GM23338 (cell line): ENCODE results near the gene CLPTM1L. TPM values are rescaled to one million over a fixed set of nuclear protein-coding genes. Genes with fewer than 3 reads are reported as not detected.
"Not testable (repeated sequence)": the region's sequence is repeated elsewhere in the genome, so short reads cannot be mapped to it uniquely, and the experiment has no call there.

ENCODE experiments used
- ATAC-seq: fragments of 200-7000 bp; cut with Tn5 transposase; 3 replicates; pipeline ENCODE4 v1.9.1; 2020
- DNase-seq: peaks from one replicate; pipeline ENCODE4 v3.0.0-alpha.2; 2015; ENCODE audit warnings: low spot score
- H2AFZ ChIP-seq: fragments of 200-600 bp; sonication (generic); 2 replicates; pipeline ENCODE4 v1.8.0; 2016; ENCODE audit warnings: antibody characterized with exemption, mild to moderate bottlenecking, moderate library complexity
- H3F3A ChIP-seq: fragments of 200-600 bp; sonication (generic); replicated peaks from 2 replicates; pipeline ENCODE4 v1.8.0; 2017; ENCODE audit warnings: antibody characterized with exemption, mixed run types, low read depth
- H3K27ac ChIP-seq: fragments of 200-600 bp; sonication (generic); 2 replicates; pipeline ENCODE4 v1.6.1; 2016; ENCODE audit warnings: low read depth
- H3K27me3 ChIP-seq: fragments of 200-600 bp; sonication (generic); 2 replicates; pipeline ENCODE4 v1.8.0; 2016; ENCODE audit warnings: mild to moderate bottlenecking, mixed run types, moderate library complexity; ENCODE audit not compliant: insufficient read depth
- H3K36me3 ChIP-seq: fragments of 200-600 bp; sonication (generic); 2 replicates; pipeline ENCODE4 v1.8.0; 2016; ENCODE audit warnings: mild to moderate bottlenecking; ENCODE audit not compliant: insufficient read depth
- H3K4me1 ChIP-seq: fragments of 200-600 bp; sonication (generic); 2 replicates; pipeline ENCODE4 v1.8.0; 2016; ENCODE audit warnings: mild to moderate bottlenecking, moderate library complexity; ENCODE audit not compliant: insufficient read depth
- H3K4me2 ChIP-seq: fragments of 200-600 bp; sonication (generic); 2 replicates; pipeline ENCODE4 v1.7.1; 2017; ENCODE audit warnings: mixed run types
- H3K4me3 ChIP-seq: fragments of 200-600 bp; sonication (generic); 2 replicates; pipeline ENCODE4 v1.6.1; 2016; ENCODE audit warnings: mixed run types
- H3K79me2 ChIP-seq: fragments of 200-600 bp; sonication (generic); replicated peaks from 2 replicates; pipeline ENCODE4 v1.8.0; 2017; ENCODE audit warnings: mild to moderate bottlenecking; ENCODE audit not compliant: insufficient read depth
- H3K9me2 ChIP-seq: fragments of 200-600 bp; sonication (generic); 2 replicates; pipeline ENCODE4 v1.8.0; 2017; ENCODE audit not compliant: insufficient read depth
- H4K20me1 ChIP-seq: fragments of 200-600 bp; sonication (generic); replicated peaks from 2 replicates; pipeline ENCODE4 v1.8.0; 2017; ENCODE audit warnings: mild to moderate bottlenecking; ENCODE audit not compliant: insufficient read depth
- H3K27ac Mint-ChIP-seq: 2 replicates; pipeline ENCODE4 v1.8.0; 2020; ENCODE audit warnings: inconsistent platforms, mild to moderate bottlenecking, moderate library complexity, mixed read lengths
- H3K27me3 Mint-ChIP-seq: 3 replicates; pipeline ENCODE4 v1.8.0; 2022; ENCODE audit warnings: low read depth, mild to moderate bottlenecking, moderate library complexity, mixed read lengths, inconsistent platforms; ENCODE audit not compliant: insufficient read depth, poor library complexity
- H3K36me3 Mint-ChIP-seq: 3 replicates; pipeline ENCODE4 v1.8.0; 2021; ENCODE audit warnings: low read depth, mild to moderate bottlenecking, inconsistent platforms, moderate library complexity, mixed read lengths
- H3K4me1 Mint-ChIP-seq: 3 replicates; pipeline ENCODE4 v1.8.0; 2020; ENCODE audit warnings: mild to moderate bottlenecking, inconsistent platforms, mixed read lengths
- H3K4me3 Mint-ChIP-seq: 3 replicates; pipeline ENCODE4 v1.8.0; 2021; ENCODE audit warnings: moderate library complexity, mild to moderate bottlenecking, inconsistent platforms, mixed read lengths
- H3K9me3 Mint-ChIP-seq: 3 replicates; pipeline ENCODE4 v1.8.0; 2020; ENCODE audit warnings: moderate library complexity, mild to moderate bottlenecking, inconsistent platforms, mixed read lengths
- CREB1 ChIP-seq: fragments of 250-450 bp; sonication (Bioruptor Pico); IDR thresholded peaks from 2 replicates; pipeline ENCODE4 v1.5.0; 2020; ENCODE audit warnings: low read depth, mild to moderate bottlenecking, moderate library complexity
- CTCF ChIP-seq, 2 experiments: fragments of 200-600 bp in 1 of 2; sonication (generic) in 1 of 2; conservative IDR thresholded peaks; 2 replicates each; pipeline versions ENCODE4 v1.5.1 to v1.6.1; 2016 to 2017; ENCODE audit warnings: antibody characterized with exemption in 2 of 2, low read depth in 2 of 2, mild to moderate bottlenecking in 2 of 2, moderate library complexity in 1 of 2
- ETS1 ChIP-seq: IDR thresholded peaks from 2 replicates; pipeline ENCODE4 v1.6.1; 2016; ENCODE audit warnings: antibody characterized with exemption
- EZH2 ChIP-seq: fragments of 200-600 bp; sonication (generic); IDR thresholded peaks from one replicate; pipeline ENCODE4 v1.8.0; 2017; ENCODE audit warnings: antibody characterized with exemption, mild to moderate bottlenecking, low read depth; ENCODE audit not compliant: unreplicated experiment
- EZH2phosphoT487 ChIP-seq: fragments of 200-600 bp; sonication (generic); IDR thresholded peaks from one replicate; pipeline ENCODE4 v1.8.1; 2018; ENCODE audit warnings: antibody characterized with exemption; ENCODE audit not compliant: unreplicated experiment
- JUNB ChIP-seq: IDR thresholded peaks from one replicate; pipeline ENCODE4 v1.6.1; 2016; ENCODE audit warnings: antibody characterized with exemption; ENCODE audit not compliant: unreplicated experiment
- NANOG ChIP-seq: IDR thresholded peaks from 2 replicates; pipeline ENCODE4 v1.6.1; 2016; ENCODE audit warnings: antibody characterized with exemption, borderline replicate concordance
- REST ChIP-seq: IDR thresholded peaks from one replicate; pipeline ENCODE4 v1.6.1; 2018; ENCODE audit warnings: antibody characterized with exemption; ENCODE audit not compliant: unreplicated experiment
- STAT1 ChIP-seq: IDR thresholded peaks from one replicate; pipeline ENCODE4 v1.6.1; 2016; ENCODE audit warnings: antibody characterized with exemption; ENCODE audit not compliant: unreplicated experiment
- ZNF114 ChIP-seq: fragments of 250-450 bp; sonication (Bioruptor Pico); IDR thresholded peaks from 2 replicates; pipeline ENCODE4 v1.5.0; 2020; ENCODE audit warnings: mild to moderate bottlenecking, moderate library complexity
- ZNF331 ChIP-seq: fragments of 250-450 bp; sonication (Bioruptor Pico); IDR thresholded peaks from 2 replicates; pipeline ENCODE4 v1.5.0; 2020; ENCODE audit warnings: low read depth, mild to moderate bottlenecking, moderate library complexity
- polyA plus RNA-seq: library from polyadenylated mRNA; unstranded; fragments of >200 nt; fragmentation: Nextera tagmentation; extraction: Ambion mirVana; gene quantifications from 2 replicates; pipeline ENCODE4 v1.2.1, GENCODE V29; 2016
- total RNA-seq: library from RNA; depleted of rRNA; stranded (reverse); fragments of >200 nt; shearing (Covaris generic); gene quantifications from 2 replicates; pipeline ENCODE4 v1.2.3, GENCODE V29; 2014

CLPTM1L gene
- total and polyA plus RNA-seq, 2 experiments from 2014 or later, result 39.9 to 110 TPM

GRCh38 chr5:1333986-1334385 is 10.9 kb downstream of the CLPTM1L start:
- H3F3A ChIP-seq, result no peaks in the 10 kb centered on the region
- peaks cover 6% of the 10 kb centered on the region for H3K27me3 Mint-ChIP-seq
- no peaks in the 10 kb centered on the region for H3K4me1 ChIP-seq
- no peak overlapping the region for H3K4me3 ChIP-seq
- 0 out of 2 replicates have a peak, but pooled peaks cover 2% of the 10 kb centered on the region for H3K79me2 ChIP-seq
- DNase-seq (no peak), ATAC-seq (no peak)
- TF ChIP-seq STAT1, result no peak
- H3K27ac Mint-ChIP-seq, result no peak overlapping the region
- H3K4me3 Mint-ChIP-seq, result no peak overlapping the region
- H3K27ac ChIP-seq, result no peak overlapping the region
- no peaks in the 10 kb centered on the region for H3K4me1 Mint-ChIP-seq
- peaks cover 83% of the 10 kb centered on the region for H3K36me3 Mint-ChIP-seq
- H2AFZ ChIP-seq, result no peak overlapping the region
- peaks cover 5% of the 10 kb centered on the region; the same call in 1 of the 2 replicates for H4K20me1 ChIP-seq
- H3K27me3 ChIP-seq, result no peaks in the 10 kb centered on the region
- no peak overlapping the region for H3K4me2 ChIP-seq
- no peaks in the 10 kb centered on the region for H3K9me2 ChIP-seq
- no peaks in the 10 kb centered on the region for H3K9me3 Mint-ChIP-seq
- peaks cover 26% of the 10 kb centered on the region for H3K36me3 ChIP-seq

- peaks cover 84% of the 10 kb centered on the region for H3K36me3 Mint-ChIP-seq
- H4K20me1 ChIP-seq, ATAC-seq, H3K4me3 Mint-ChIP-seq, H3K9me3 Mint-ChIP-seq, H3K4me2 ChIP-seq, H3K79me2 ChIP-seq, H3K9me2 ChIP-seq, H3F3A ChIP-seq, DNase-seq, H3K4me3 ChIP-seq, H3K27ac ChIP-seq, H3K4me1 Mint-ChIP-seq, H3K27ac Mint-ChIP-seq, H3K27me3 ChIP-seq, H2AFZ ChIP-seq, H3K4me1 ChIP-seq: not testable (repeated sequence)
- peaks cover 26% of the 10 kb centered on the region for H3K36me3 ChIP-seq
- peaks cover 10% of the 10 kb centered on the region for H3K27me3 Mint-ChIP-seq
Measured at GRCh38 chr5:1333286-1333685, 11.6 kb downstream of the CLPTM1L start.

GRCh38 chr5:1332461-1333001 is 12.4 kb downstream of the CLPTM1L start:
- peaks cover 13% of the 10 kb centered on the region for H3K27me3 Mint-ChIP-seq
- Histone ChIP-seq H2AFZ (no peak overlapping the region), H3K27ac (no peak overlapping the region), H3K36me3 (peaks cover 26% of the 10 kb centered on the region), H3K79me2 (peaks cover 8% of the 10 kb centered on the region; the same call in 1 of the 2 replicates), H3K9me2 (no peaks in the 10 kb centered on the region), H3K4me3 (no peak overlapping the region), H3K4me2 (no peak overlapping the region), H3K4me1 (no peaks in the 10 kb centered on the region), H3K27me3 (no peaks in the 10 kb centered on the region), H4K20me1 (0 out of 2 replicates have a peak, but pooled peaks cover 5% of the 10 kb centered on the region), H3F3A (no peaks in the 10 kb centered on the region)
- H3K36me3 Mint-ChIP-seq, result peaks cover 81% of the 10 kb centered on the region
- DNase-seq (no peak), ATAC-seq (peak; percentile 52; the same call in 1 of the 3 replicates)
- no peak overlapping the region for H3K4me3 Mint-ChIP-seq
- no peak overlapping the region for H3K27ac Mint-ChIP-seq
- H3K4me1 Mint-ChIP-seq, result peaks cover 2% of the 10 kb centered on the region; the same call in 1 of the 3 replicates
- H3K9me3 Mint-ChIP-seq, result no peaks in the 10 kb centered on the region; the same call in 2 of the 3 replicates
- TF ChIP-seq EZH2phosphoT487, result no peak
- TF ChIP-seq STAT1, result no peak
- TF ChIP-seq REST, result no peak
- TF ChIP-seq ZNF114 (CRISPR knock-in tag), result no peak
- TF ChIP-seq ZNF331 (CRISPR knock-in tag), result no peak
- no peak for TF ChIP-seq NANOG
- TF ChIP-seq CREB1 (CRISPR knock-in tag), result no peak
- no peak for TF ChIP-seq EZH2
- no peak for TF ChIP-seq ETS1
- TF ChIP-seq JUNB, result no peak
- TF ChIP-seq CTCF (conservative IDR thresholded peaks at IDR 0.05; ENCODE audit: low read depth in 2 of 2), result no peak
